Measurements from ENCODE around the gene TMEM69.
"Not testable (repeated sequence)": the region's sequence is repeated elsewhere in the genome, so short reads cannot be mapped to it uniquely, and the experiment has no call there.

DNA sequence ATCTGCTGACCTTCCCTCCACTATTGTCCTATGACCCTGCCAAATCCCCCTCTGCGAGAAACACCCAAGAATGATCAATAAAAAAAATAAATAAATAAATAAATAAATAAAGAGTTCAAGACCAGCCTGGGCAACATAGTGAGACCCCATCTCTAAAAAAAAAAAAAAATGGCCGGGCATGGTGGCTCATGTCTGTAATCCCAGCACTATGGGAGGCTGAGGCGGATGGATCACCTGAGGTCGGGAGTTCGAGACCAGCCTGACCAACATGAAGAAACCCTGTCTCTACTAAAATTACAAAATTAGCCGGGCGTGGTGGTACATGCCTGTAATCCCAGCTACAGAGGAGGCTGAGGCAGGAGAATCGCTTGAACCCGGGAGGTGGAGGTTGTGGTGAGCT lies 38.0 kb downstream of the TMEM69 start:
- TF ChIP-seq, protein P1, sequence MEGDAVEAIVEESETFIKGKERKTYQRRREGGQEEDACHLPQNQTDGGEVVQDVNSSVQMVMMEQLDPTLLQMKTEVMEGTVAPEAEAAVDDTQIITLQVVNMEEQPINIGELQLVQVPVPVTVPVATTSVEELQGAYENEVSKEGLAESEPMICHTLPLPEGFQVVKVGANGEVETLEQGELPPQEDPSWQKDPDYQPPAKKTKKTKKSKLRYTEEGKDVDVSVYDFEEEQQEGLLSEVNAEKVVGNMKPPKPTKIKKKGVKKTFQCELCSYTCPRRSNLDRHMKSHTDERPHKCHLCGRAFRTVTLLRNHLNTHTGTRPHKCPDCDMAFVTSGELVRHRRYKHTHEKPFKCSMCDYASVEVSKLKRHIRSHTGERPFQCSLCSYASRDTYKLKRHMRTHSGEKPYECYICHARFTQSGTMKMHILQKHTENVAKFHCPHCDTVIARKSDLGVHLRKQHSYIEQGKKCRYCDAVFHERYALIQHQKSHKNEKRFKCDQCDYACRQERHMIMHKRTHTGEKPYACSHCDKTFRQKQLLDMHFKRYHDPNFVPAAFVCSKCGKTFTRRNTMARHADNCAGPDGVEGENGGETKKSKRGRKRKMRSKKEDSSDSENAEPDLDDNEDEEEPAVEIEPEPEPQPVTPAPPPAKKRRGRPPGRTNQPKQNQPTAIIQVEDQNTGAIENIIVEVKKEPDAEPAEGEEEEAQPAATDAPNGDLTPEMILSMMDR (IDR thresholded peaks at IDR 0.05) = not testable (repeated sequence)
- TF ChIP-seq EZH2, EZH2phosphoT487 (IDR thresholded peaks at IDR 0.05): not testable (repeated sequence)
